Astrocyte (in vitro differentiated cells and primary cell): ENCODE results near the gene FSTL4. TPM values are rescaled to one million over a fixed set of nuclear protein-coding genes. Genes with fewer than 3 reads are reported as not detected.

Experiments used
- DNase-seq: peaks from one replicate; pipeline ENCODE4 v3.0.0-alpha.2; 2010; ENCODE audit warnings: low read depth
- FAIRE-seq: peaks from 2 replicates; lab custom pipeline; 2011; peaks lifted over from hg19 to GRCh38; lab: Jason Lieb, UNC
- H2AFZ ChIP-seq: 2 replicates; pipeline ENCODE4 v1.6.0; 2012; ENCODE audit warnings: low read depth, low read length, inconsistent platforms
- H3K27ac ChIP-seq: 2 replicates; pipeline ENCODE4 v1.5.1; 2011; ENCODE audit warnings: low read depth, low read length, inconsistent platforms
- H3K27me3 ChIP-seq: 2 replicates; pipeline ENCODE4 v1.6.0; 2011; ENCODE audit warnings: low read length, inconsistent platforms; ENCODE audit not compliant: insufficient read depth
- H3K36me3 ChIP-seq: 2 replicates; pipeline ENCODE4 v1.5.1; 2011; ENCODE audit warnings: low read length, inconsistent platforms; ENCODE audit not compliant: insufficient read depth
- H3K4me1 ChIP-seq: 2 replicates; pipeline ENCODE4 v1.5.1; 2011; ENCODE audit warnings: low read length, inconsistent platforms; ENCODE audit not compliant: insufficient read depth
- H3K4me2 ChIP-seq: 2 replicates; pipeline ENCODE4 v1.6.0; 2012; ENCODE audit warnings: low read length, inconsistent platforms
- H3K4me3 ChIP-seq: 2 replicates; pipeline ENCODE4 v1.5.1; 2011; ENCODE audit warnings: low read depth, mild to moderate bottlenecking, low read length, inconsistent platforms; ENCODE audit not compliant: insufficient read depth
- H3K79me2 ChIP-seq: 2 replicates; pipeline ENCODE4 v1.6.0; 2012; ENCODE audit warnings: mild to moderate bottlenecking, low read length, inconsistent platforms; ENCODE audit not compliant: insufficient read depth
- H3K9ac ChIP-seq: 2 replicates; pipeline ENCODE4 v1.6.0; 2012; ENCODE audit warnings: mild to moderate bottlenecking, low read length, inconsistent platforms
- H3K9me3 ChIP-seq: 2 replicates; pipeline ENCODE4 v1.5.1; 2012; ENCODE audit warnings: low read depth, mild to moderate bottlenecking, low read length, inconsistent platforms; ENCODE audit not compliant: insufficient read depth
- H4K20me1 ChIP-seq: 2 replicates; pipeline ENCODE4 v1.6.0; 2012; ENCODE audit warnings: low read length, inconsistent platforms; ENCODE audit not compliant: insufficient read depth
- H3K27ac Mint-ChIP-seq: one replicate; pipeline ENCODE4 v1.8.0; 2021; ENCODE audit warnings: mild to moderate bottlenecking, mixed read lengths; ENCODE audit not compliant: unreplicated experiment
- H3K27me3 Mint-ChIP-seq: one replicate; pipeline ENCODE4 v1.8.0; 2021; ENCODE audit warnings: low read depth, mixed read lengths; ENCODE audit not compliant: unreplicated experiment
- H3K36me3 Mint-ChIP-seq: one replicate; pipeline ENCODE4 v1.8.0; 2021; ENCODE audit warnings: low read depth, mixed read lengths; ENCODE audit not compliant: unreplicated experiment
- H3K4me1 Mint-ChIP-seq: one replicate; pipeline ENCODE4 v1.8.0; 2021; ENCODE audit warnings: low read depth, mixed read lengths; ENCODE audit not compliant: unreplicated experiment
- H3K4me3 Mint-ChIP-seq: one replicate; pipeline ENCODE4 v1.8.0; 2021; ENCODE audit warnings: mild to moderate bottlenecking, moderate library complexity, mixed read lengths; ENCODE audit not compliant: unreplicated experiment
- H3K9me3 Mint-ChIP-seq: one replicate; pipeline ENCODE4 v1.8.0; 2021; ENCODE audit warnings: mild to moderate bottlenecking, mixed read lengths; ENCODE audit not compliant: unreplicated experiment
- EZH2 ChIP-seq: IDR thresholded peaks from 2 replicates; pipeline ENCODE4 v1.6.1; 2012; ENCODE audit warnings: mild to moderate bottlenecking, low read length, inconsistent platforms; ENCODE audit not compliant: insufficient read depth
- total RNA-seq: library from RNA; stranded (reverse); gene quantifications from 2 replicates; pipeline ENCODE4 v1.2.1, GENCODE V29; 2021
- TF ChIP-seq, protein P1 (sequence below): IDR thresholded peaks from 2 replicates; pipeline ENCODE4 v1.5.1; 2011; ENCODE audit warnings: low read depth, mild to moderate bottlenecking, inconsistent platforms, low read length, moderate library complexity; ENCODE audit not compliant: insufficient read depth

FSTL4 gene
- total RNA-seq, 1 donor from 2014 or later = not detected

GRCh38 chr5:133227082-133227481 lies 385.3 kb downstream of the FSTL4 start:
- Histone ChIP-seq H3K9ac (no peak overlapping the region), H2AFZ (no peak overlapping the region), H3K4me1 (peaks cover 5% of the 10 kb centered on the region), H3K9me3 (no peaks in the 10 kb centered on the region), H3K4me3 (no peak overlapping the region), H3K27me3 (no peaks in the 10 kb centered on the region), H3K27ac (no peak overlapping the region), H3K79me2 (no peaks in the 10 kb centered on the region), H3K36me3 (no peaks in the 10 kb centered on the region), H3K4me2 (no peak overlapping the region), H4K20me1 (no peaks in the 10 kb centered on the region)
- Mint-ChIP-seq H3K9me3 (no peaks in the 10 kb centered on the region), H3K4me3 (no peak overlapping the region), H3K4me1 (no peaks in the 10 kb centered on the region), H3K27ac (no peak overlapping the region), H3K27me3 (peaks cover 18% of the 10 kb centered on the region), H3K36me3 (no peaks in the 10 kb centered on the region)
- FAIRE-seq (no peak), DNase-seq (no peak)
- TF ChIP-seq EZH2 = no peak
- TF ChIP-seq, protein P1, sequence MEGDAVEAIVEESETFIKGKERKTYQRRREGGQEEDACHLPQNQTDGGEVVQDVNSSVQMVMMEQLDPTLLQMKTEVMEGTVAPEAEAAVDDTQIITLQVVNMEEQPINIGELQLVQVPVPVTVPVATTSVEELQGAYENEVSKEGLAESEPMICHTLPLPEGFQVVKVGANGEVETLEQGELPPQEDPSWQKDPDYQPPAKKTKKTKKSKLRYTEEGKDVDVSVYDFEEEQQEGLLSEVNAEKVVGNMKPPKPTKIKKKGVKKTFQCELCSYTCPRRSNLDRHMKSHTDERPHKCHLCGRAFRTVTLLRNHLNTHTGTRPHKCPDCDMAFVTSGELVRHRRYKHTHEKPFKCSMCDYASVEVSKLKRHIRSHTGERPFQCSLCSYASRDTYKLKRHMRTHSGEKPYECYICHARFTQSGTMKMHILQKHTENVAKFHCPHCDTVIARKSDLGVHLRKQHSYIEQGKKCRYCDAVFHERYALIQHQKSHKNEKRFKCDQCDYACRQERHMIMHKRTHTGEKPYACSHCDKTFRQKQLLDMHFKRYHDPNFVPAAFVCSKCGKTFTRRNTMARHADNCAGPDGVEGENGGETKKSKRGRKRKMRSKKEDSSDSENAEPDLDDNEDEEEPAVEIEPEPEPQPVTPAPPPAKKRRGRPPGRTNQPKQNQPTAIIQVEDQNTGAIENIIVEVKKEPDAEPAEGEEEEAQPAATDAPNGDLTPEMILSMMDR = no peak

- H3K4me1 Mint-ChIP-seq = peaks cover 3% of the 10 kb centered on the region
- no peak for DNase-seq
- H3K9me3 ChIP-seq = no peaks in the 10 kb centered on the region
- no peak overlapping the region for H3K27ac Mint-ChIP-seq
- no peak for TF ChIP-seq EZH2
- TF ChIP-seq, protein P1 = no peak
- no peaks in the 10 kb centered on the region for H3K27me3 ChIP-seq
- H3K9me3 Mint-ChIP-seq = no peaks in the 10 kb centered on the region
- H3K36me3 ChIP-seq = no peaks in the 10 kb centered on the region
- no peaks in the 10 kb centered on the region for H3K79me2 ChIP-seq
- H3K27me3 Mint-ChIP-seq = peaks cover 18% of the 10 kb centered on the region
- no peak overlapping the region for H2AFZ ChIP-seq
- no peak overlapping the region for H3K4me2 ChIP-seq
- no peak overlapping the region for H3K9ac ChIP-seq
- no peaks in the 10 kb centered on the region for H3K36me3 Mint-ChIP-seq
- FAIRE-seq = no peak
- no peak overlapping the region for H3K4me3 ChIP-seq
- H3K4me3 Mint-ChIP-seq = no peak overlapping the region
- peaks cover 5% of the 10 kb centered on the region for H3K4me1 ChIP-seq
- H4K20me1 ChIP-seq = no peaks in the 10 kb centered on the region
- H3K27ac ChIP-seq = no peak overlapping the region
These were observed 386.2 kb downstream of the FSTL4 start for GRCh38 chr5:133226186-133226585.

DNA sequence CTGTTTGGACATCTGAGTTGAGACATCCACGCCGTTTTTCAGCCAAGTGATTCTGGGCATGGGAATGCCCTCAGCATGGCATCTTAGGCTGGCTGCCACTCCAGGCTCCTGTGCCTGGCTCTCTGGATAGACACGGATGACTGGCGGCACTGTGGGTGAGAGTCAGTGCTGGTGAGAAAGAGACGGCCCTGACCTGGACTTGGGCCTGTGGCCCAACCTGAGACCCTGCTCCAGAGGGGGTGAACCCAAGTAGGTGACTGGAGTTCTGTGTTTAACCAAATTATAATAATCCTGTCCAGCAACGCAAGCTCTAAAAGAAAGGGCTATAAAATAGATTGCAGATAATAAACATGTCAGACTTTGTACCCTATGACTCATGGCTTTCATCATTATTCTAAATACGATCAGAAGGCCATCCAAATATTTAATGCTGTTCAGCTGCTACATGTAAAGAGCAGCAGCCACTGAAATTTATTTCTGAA lies 386.6 kb downstream of the FSTL4 start:
- H3K4me3 Mint-ChIP-seq = no peak overlapping the region
- no peaks in the 10 kb centered on the region for H3K36me3 Mint-ChIP-seq
- Histone ChIP-seq H2AFZ (no peak overlapping the region), H3K36me3 (no peaks in the 10 kb centered on the region), H3K4me3 (no peak overlapping the region), H3K9ac (no peak overlapping the region), H3K9me3 (no peaks in the 10 kb centered on the region), H3K27ac (no peak overlapping the region), H3K4me2 (no peak overlapping the region), H4K20me1 (no peaks in the 10 kb centered on the region), H3K79me2 (no peaks in the 10 kb centered on the region), H3K4me1 (peaks cover 6% of the 10 kb centered on the region), H3K27me3 (no peaks in the 10 kb centered on the region)
- DNase-seq = no peak
- peaks cover 7% of the 10 kb centered on the region for H3K4me1 Mint-ChIP-seq
- TF ChIP-seq, protein P1 = no peak
- no peak for TF ChIP-seq EZH2
- no peaks in the 10 kb centered on the region for H3K9me3 Mint-ChIP-seq
- H3K27ac Mint-ChIP-seq = no peak overlapping the region
- FAIRE-seq = no peak
- peaks cover 18% of the 10 kb centered on the region for H3K27me3 Mint-ChIP-seq
